ENCODE results near the gene RNLS.

DNA sequence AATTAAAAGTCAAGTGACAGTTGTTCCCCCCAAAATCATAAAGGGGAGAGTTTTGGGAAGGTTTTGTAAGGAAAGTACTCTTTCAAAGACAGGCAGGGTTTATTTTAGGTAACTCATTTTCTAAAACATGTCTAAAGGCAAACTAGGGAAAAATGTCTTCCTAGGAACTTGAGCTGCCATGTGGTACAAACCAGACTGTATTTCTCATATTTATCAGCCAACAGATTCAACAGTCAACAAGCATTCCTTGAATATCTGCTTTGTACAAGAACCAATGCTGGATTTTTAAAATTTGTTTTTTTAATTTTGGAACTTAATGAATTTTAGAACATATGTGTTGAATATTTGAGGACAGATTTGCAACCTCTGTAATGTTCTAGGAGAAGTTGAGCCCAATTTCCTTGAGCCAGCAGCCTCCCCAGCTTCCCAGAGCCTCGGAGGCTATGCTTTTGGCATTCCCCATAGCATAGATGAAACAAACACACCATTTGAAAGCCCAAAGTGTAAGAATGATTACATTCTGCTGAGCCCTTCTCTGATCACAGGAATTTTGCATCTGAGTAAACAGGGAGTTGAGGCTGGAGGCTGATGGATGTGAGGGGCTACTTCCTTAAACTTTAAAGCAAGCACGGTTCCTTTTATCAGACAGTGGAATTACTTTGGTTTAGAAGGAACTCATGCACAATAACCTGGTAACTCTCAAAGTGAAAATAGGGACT, 345.1 kb downstream of the RNLS start:
- TF ChIP-seq, protein P1, sequence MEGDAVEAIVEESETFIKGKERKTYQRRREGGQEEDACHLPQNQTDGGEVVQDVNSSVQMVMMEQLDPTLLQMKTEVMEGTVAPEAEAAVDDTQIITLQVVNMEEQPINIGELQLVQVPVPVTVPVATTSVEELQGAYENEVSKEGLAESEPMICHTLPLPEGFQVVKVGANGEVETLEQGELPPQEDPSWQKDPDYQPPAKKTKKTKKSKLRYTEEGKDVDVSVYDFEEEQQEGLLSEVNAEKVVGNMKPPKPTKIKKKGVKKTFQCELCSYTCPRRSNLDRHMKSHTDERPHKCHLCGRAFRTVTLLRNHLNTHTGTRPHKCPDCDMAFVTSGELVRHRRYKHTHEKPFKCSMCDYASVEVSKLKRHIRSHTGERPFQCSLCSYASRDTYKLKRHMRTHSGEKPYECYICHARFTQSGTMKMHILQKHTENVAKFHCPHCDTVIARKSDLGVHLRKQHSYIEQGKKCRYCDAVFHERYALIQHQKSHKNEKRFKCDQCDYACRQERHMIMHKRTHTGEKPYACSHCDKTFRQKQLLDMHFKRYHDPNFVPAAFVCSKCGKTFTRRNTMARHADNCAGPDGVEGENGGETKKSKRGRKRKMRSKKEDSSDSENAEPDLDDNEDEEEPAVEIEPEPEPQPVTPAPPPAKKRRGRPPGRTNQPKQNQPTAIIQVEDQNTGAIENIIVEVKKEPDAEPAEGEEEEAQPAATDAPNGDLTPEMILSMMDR (IDR thresholded peaks at IDR 0.05; ENCODE audit: low read depth, low read length): no peak
- TF ChIP-seq, protein P2, sequence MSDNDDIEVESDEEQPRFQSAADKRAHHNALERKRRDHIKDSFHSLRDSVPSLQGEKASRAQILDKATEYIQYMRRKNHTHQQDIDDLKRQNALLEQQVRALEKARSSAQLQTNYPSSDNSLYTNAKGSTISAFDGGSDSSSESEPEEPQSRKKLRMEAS (IDR thresholded peaks at IDR 0.05; ENCODE audit: low read depth, low read length): no peak
- no peak for TF ChIP-seq POLR2A (IDR thresholded peaks at IDR 0.05; ENCODE audit: extremely low read depth, insufficient read length)
